H7 (cell line): ENCODE results near the gene PPP2R2B. TPM values are rescaled to one million over a fixed set of nuclear protein-coding genes. Genes with fewer than 3 reads are reported as not detected.

Experiments used
- DNase-seq: peaks from one replicate; pipeline ENCODE4 v3.0.0; 2012
- H3K27me3 ChIP-seq: 2 replicates; pipeline ENCODE4 v1.6.0; 2011; ENCODE audit warnings: mild to moderate bottlenecking, low read length; ENCODE audit not compliant: control insufficient read depth, insufficient read depth
- H3K36me3 ChIP-seq: replicated peaks from 2 replicates; pipeline ENCODE4 v1.5.1; 2011; ENCODE audit warnings: low read length; ENCODE audit not compliant: control insufficient read depth, insufficient read depth
- H3K4me3 ChIP-seq: 2 replicates; pipeline ENCODE4 v1.5.1; 2011; ENCODE audit warnings: low read depth, mild to moderate bottlenecking, control low read depth, low read length, moderate library complexity; ENCODE audit not compliant: insufficient read depth
- total RNA-seq: library from RNA; depleted of rRNA; stranded (reverse); fragments of >200 nt; shearing (Covaris generic); gene quantifications from 2 replicates; pipeline ENCODE4 v1.2.3, GENCODE V29; 2014

Gene PPP2R2B
- total RNA-seq, 1 experiment from 2014 or later: 60.2 TPM

DNA sequence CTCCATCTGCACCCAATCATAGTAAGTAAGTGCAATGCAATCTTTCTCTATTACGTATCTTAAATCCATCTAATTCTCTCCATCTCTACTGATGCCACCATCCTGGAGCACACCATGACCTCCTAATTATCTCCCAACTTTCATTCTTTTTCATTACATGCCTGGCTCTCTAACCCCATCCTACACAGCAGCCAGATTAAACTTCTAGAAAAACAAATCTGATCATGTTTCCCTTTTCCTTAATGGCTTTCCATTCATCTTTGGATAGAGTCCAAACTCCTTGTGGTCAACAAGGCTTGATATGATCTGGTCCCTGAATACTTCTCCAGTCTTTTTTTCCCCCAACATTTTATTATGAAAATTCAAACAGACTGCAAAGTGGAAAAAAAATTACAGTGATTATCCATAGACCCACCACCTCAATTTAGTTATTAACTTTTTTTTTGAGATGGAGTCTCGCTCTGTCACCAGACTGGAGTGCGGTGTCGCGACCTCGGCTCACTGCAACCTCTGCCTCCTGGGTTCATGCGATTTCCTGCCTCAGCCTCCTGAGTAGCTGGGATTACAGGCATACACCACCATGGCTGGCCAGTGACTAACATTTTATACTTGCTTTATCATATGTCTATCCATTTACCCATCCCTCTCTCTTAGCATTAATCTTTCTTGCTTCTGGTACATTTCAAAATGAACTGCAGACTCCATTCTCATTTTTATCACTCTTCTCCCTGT, 5.2 kb downstream of the PPP2R2B start:
- H3K36me3 ChIP-seq: no peaks in the 10 kb centered on the region
- peaks cover 25% of the 10 kb centered on the region for H3K27me3 ChIP-seq
- DNase-seq: no peak
- no peak overlapping the region for H3K4me3 ChIP-seq

DNA sequence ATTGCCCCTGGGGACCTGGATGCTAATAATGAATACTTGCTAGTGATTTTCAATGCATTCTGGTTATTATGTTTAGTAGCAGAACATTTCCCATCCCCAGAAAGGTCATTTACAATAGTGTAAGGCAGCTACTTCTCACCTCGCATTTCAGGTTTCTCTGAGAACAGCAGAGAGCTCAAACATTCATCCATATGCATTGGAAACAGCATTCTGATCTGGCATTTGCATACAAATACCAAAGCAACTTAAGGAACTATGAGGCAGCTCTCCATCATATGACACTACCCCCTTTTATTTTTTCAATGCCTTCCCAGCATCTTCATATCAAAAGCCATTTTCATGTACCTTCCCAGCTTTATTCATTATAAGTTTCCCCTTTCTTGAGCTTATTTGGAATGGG, 6.4 kb downstream of the PPP2R2B start:
- no peaks in the 10 kb centered on the region for H3K36me3 ChIP-seq
- no peak for DNase-seq
- peaks cover 16% of the 10 kb centered on the region for H3K27me3 ChIP-seq
- no peak overlapping the region for H3K4me3 ChIP-seq

DNA sequence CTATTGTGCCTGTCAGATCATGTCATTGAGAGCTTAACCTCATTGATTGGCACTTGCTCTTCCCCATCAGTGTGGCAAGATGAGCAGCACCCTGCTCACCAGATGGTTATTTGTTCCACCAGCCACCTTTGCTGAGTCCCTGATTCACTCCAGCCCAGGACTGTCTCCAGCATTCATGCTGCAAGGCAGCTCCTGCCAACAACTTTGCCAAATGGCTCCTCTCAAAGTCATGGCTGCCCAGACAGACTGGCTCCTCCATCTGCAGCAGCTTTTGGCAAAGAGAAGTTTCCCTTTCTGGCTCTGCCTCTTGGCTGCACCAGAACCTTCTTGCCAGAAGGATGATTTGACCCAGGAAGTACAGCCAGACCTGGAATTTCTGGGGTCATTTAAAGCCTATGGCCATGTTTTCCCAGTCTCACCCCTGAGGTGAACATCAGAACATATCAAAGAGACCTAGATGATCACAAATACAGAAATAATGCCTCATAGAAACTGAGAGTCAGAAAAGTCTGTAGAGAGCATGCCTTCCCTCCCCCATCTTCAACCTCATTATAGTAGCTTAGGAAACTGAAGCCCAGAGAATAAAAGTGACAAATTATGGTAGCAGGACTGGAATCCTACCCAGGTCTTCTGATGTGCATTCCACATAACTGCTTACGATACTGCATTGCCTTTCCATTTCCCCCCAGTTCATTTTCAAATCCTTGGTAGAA, 10.4 kb downstream of the PPP2R2B start:
- DNase-seq: no peak
- Histone ChIP-seq H3K36me3 (no peaks in the 10 kb centered on the region), H3K27me3 (no peaks in the 10 kb centered on the region)

DNA sequence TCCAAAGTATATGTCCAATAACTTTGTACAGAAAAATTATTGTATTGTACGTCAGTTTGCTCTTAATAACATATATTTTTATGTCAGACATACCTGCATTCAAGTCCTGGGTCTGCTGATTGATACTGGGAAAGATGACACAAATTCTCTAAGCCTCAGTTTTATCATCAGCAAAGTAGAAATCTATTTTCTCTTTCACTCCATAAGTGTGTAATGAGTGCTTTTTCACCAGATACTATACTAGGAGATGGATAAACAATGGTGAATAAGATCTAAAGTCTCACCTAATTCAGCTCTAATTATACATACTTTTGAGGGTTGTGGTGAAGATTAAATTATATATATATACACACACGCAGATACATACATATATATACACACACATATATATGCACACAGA, 12.3 kb downstream of the PPP2R2B start:
- Histone ChIP-seq H3K4me3 (no peak overlapping the region), H3K27me3 (no peaks in the 10 kb centered on the region), H3K36me3 (no peaks in the 10 kb centered on the region)
- no peak for DNase-seq

More for the DNA sequence above, 10.4 kb downstream of the PPP2R2B start:
- H3K4me3 ChIP-seq: no peak overlapping the region

DNA sequence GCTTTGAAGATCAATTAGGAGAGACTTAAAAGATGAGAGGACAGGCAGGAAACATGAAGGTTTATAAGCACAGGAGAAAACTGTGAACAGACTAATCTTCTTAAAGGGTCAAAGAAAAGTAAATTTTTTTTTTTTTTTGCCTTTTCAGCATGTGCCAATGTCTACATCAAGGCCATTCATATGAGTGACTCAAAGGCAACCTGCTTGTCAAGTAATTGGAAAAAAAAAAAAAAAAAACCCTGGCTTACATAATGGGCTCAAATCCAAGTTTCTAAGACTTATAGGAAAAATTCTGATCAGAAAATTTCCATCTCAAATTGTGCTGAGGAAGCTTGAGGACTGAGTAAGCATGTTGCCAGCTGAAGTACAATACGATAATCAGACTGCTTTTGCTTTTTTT, 15.9 kb downstream of the PPP2R2B start:
- no peak overlapping the region for H3K4me3 ChIP-seq
- no peak for DNase-seq
- H3K27me3 ChIP-seq: no peaks in the 10 kb centered on the region
- H3K36me3 ChIP-seq: no peaks in the 10 kb centered on the region

DNA sequence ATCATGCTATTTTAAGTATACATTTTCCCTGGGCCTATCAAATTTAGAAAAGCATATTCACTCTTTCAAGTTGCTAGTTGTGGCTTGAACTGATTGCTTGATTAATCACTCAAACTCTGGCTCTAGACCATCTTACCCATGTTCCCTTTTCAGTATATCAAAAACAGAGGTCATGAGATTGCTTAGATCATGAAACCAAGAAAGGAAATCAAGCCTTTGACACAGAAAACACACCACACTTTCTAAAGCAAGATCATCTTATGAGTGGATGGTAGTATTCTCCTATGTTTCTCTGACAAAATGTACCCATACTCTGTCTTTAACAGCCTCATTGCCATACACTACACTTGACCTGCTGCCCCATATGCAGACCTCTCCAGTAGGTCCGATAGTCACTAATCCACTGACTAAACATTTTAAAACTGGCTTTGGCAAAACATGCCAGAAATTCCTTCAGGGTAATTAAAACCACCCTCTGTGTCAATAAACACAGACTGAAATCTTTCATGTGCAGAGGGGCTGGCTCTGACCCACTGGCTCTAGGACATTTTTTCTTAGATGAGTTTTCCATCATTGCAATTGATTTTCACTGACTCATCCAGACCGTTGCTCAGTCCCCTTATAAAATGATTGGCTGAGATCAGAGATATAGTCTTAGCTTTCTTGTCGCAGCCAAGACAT, 18.2 kb downstream of the PPP2R2B start:
- Histone ChIP-seq H3K4me3 (no peak overlapping the region), H3K27me3 (no peaks in the 10 kb centered on the region), H3K36me3 (no peaks in the 10 kb centered on the region)
- no peak for DNase-seq

DNA sequence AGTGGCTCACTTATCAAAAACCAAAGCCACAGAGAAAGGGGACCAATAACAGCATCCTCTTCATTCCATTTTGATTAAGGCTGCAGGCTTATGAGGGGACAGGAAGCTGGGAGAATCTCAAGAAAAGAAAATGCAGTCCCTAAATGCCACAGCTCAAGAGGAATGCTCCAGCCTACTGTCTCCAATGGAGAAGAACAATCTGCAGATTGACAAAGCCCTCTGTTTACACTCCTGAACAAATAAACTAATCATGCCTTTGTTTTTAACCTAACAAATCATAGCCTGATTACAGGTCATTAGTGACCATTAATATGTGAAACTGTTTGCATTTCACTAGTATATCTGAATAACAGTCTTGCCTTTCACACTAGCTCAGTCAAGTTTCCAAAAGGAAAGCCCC, 26.5 kb downstream of the PPP2R2B start:
- Histone ChIP-seq H3K4me3 (no peak overlapping the region), H3K36me3 (no peaks in the 10 kb centered on the region), H3K27me3 (no peaks in the 10 kb centered on the region)
- no peak for DNase-seq

DNA sequence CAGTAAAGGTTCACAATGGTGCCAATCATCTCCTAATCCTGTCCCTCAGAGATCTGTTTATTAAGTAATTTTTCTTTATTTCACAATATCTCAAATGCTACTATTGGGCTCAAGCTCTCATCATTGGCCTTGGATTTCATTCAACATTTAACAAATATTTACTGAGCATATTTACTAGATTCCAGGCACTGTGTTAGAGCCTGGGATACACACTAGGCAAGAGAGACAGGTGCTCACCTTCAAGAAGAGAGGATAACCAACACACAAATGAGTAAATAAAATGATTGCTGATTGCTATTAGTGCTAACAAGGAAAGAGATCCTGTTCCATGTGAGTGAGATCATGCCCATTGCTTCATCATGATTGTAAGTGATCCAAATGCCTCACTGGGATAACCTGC, 27.4 kb downstream of the PPP2R2B start:
- H3K27me3 ChIP-seq: no peaks in the 10 kb centered on the region
- H3K4me3 ChIP-seq: no peak overlapping the region
- no peak for DNase-seq
- H3K36me3 ChIP-seq: no peaks in the 10 kb centered on the region

DNA sequence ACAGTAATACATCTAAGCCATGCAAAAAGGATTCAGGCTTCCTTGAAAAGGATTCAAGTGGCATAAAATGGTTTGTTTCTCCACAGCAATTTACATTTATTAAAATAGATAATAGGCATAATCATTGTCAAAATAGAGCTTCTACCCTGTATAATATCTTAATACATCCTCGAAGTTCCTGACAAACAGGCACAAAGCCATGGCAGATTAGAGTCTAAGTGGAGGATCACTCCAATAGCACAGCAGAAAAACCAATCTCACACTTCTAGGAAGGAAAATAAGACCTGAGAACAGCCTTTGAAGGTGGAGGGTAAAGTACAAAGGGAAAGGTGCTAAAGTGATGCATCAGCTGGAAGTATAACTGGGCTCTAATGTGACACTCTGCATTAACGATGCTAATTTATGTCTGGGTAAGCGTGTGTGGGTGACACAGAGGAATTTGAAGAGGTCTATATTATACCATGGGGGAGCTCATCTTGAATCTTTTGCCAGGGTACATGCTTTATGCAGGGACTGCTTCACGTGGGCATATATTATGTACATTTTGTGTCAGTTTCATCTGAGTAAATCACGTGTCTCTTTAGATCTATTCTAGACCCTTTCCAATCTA, 28.8 kb downstream of the PPP2R2B start:
- no peaks in the 10 kb centered on the region for H3K36me3 ChIP-seq
- no peak for DNase-seq
- H3K4me3 ChIP-seq: no peak overlapping the region
- H3K27me3 ChIP-seq: no peaks in the 10 kb centered on the region

DNA sequence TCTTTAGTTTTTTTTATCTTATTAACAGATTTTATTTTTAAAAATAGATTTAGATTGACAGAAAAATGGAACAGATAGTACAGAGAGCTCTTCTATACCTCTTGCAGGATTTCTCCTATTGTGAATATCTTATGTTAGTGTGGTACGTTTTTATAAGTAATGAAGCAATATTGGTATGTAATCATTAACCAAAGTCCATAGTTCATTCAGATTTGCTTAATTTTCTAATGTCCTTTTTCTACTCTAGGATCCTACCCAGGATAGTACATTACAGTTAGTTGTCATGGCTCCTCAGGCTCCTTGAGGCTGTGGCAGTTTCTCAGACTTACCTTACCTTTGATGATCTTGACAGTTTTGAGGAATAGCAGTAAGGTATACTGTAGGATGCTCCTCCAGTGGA, 30.4 kb downstream of the PPP2R2B start:
- Histone ChIP-seq H3K27me3 (no peaks in the 10 kb centered on the region), H3K36me3 (no peaks in the 10 kb centered on the region), H3K4me3 (no peak overlapping the region)
- no peak for DNase-seq

DNA sequence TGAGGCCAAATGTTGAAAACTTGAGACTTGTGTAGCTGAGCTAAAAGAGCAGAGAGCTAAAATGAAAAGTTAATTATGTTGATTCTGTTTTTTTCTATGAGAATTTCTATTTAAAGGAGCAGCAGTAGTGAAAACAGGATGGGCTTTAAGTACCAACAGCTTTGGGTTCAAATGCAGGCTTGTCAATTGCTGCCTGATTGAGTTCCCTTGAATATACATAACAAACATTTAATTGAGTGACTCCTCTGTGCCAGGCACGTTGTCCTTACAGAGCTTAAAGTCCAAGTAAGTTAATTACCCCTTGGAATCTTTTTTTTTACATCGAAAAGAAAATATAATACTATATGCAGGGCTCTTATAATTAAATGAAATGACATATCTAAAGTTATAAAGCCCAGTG, 38.5 kb downstream of the PPP2R2B start:
- no peak overlapping the region for H3K4me3 ChIP-seq
- no peak for DNase-seq
- no peaks in the 10 kb centered on the region for H3K36me3 ChIP-seq
- H3K27me3 ChIP-seq: no peaks in the 10 kb centered on the region

DNA sequence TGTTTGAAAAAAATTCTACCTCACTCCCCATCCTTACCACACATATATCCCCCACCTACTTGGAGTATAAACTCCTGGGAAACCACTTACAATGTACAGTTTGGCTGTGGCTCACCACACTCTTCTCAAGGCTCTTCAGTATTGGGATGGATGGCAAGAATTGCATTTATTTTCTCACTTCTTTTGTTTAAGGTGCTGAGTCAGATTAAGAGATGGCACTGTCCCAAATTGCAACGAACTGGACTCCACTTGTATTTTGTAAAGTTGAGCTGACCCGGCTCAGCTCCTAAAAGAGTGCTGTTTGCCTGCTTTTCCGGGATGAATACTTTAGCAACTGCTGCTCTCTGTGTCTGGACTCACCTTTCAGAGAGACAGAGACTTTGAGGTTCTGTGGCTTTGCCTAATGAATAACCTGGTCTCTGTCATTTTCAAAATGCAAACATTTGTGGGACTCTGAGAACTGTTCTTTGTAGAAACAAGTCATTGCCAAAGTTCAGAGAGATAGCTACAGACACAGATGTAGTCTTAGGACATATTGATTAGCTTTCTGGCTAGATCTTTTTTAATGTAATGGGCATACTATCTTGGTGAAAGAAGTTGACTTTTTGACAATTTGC, 42.2 kb downstream of the PPP2R2B start:
- Histone ChIP-seq H3K4me3 (no peak overlapping the region), H3K27me3 (no peaks in the 10 kb centered on the region), H3K36me3 (no peaks in the 10 kb centered on the region)
- no peak for DNase-seq

DNA sequence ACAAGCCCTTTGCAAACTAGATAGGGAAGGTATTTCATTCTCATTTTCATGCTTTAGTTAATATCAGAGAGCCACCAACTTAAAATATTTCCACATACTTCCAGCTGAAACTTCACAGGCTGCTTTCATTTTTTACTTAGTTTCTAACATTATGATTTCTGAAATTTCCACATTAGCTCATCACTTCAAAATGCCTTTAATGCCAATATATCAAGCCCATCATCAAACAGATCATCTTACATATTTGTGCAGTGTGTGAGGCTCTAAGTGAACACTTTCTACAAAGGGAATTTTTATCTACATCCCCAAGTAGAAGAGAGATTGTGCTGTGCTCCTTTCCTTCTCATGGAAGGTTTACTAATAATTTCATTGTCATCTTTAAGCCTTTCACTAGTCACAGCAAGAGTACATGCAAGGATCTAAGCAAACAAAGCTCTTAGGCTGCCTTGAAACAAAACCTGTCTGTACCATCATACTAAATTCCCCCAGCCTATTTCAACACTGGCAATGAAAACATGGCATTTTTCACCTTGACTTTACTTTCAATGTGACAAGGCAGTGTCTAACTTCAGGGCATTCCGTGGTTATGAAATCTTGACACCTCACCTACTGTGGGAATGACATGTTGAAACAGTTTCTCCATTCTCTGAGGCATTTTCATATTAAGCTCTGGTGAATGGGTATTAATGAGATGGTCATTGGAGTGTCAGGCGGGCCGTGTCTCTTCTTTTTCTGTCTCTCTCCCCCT, 45.4 kb downstream of the PPP2R2B start:
- DNase-seq: no peak
- Histone ChIP-seq H3K36me3 (no peaks in the 10 kb centered on the region), H3K4me3 (no peak overlapping the region), H3K27me3 (no peaks in the 10 kb centered on the region)

DNA sequence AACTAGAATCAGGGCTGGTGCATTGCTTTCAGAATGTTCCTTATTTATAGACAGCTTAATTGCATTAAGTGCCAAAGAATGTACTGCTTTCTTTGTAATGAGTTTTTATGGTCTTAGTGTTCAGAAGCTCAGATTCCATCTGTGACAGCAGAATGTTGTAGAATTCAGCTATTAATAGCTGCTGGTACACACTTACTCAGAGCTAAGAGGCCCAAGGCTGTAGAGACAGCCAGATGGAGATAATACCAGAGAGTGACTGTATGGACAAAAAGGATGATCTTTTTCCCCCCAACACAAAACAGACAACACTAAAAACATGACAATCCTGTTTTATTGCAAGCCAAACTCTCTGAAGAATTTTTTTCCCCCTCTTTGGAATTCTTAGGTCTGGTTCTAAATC, 50.2 kb downstream of the PPP2R2B start:
- H3K36me3 ChIP-seq: no peaks in the 10 kb centered on the region
- no peak for DNase-seq
- H3K4me3 ChIP-seq: no peak overlapping the region
- H3K27me3 ChIP-seq: no peaks in the 10 kb centered on the region
